Small intestine (tissue), 7 donors: Measurements from ENCODE around the gene TNFAIP8L1. TPM values are rescaled to one million over a fixed set of nuclear protein-coding genes. Genes with fewer than 3 reads are reported as not detected.
A peak's percentile ranks its signal among the peaks of the same experiment; 100 is the strongest.

ENCODE experiments used
- DNase-seq, 2 donors: peaks; one replicate each; pipeline versions ENCODE4 v3.0.0 to v3.0.0-alpha.2; 2013
- FAIRE-seq: peaks from 2 replicates; lab custom pipeline; 2012; peaks lifted over from hg19 to GRCh38; lab: Jason Lieb, UNC
- H3K27ac ChIP-seq, 3 donors: one replicate each; pipeline ENCODE4 v1.5.1; 2013; ENCODE audit warnings: low read length in 2 of 3, mild to moderate bottlenecking in 2 of 3, control low read depth in 1 of 3, inconsistent platforms in 1 of 3, low read depth in 1 of 3, moderate library complexity in 1 of 3
- H3K27me3 ChIP-seq, 3 donors: one replicate each; pipeline ENCODE4 v1.6.1; 2013; ENCODE audit warnings: low read length in 3 of 3, inconsistent platforms in 1 of 3; ENCODE audit not compliant: control insufficient read depth in 3 of 3, insufficient read depth in 3 of 3
- H3K36me3 ChIP-seq, 3 donors: one replicate each; pipeline ENCODE4 v1.6.1; 2013; ENCODE audit warnings: low read length in 3 of 3, inconsistent platforms in 1 of 3, low read depth in 1 of 3, mild to moderate bottlenecking in 1 of 3, moderate library complexity in 1 of 3; ENCODE audit not compliant: control insufficient read depth in 3 of 3, insufficient read depth in 2 of 3
- H3K4me1 ChIP-seq, 3 donors: one replicate each; pipeline ENCODE4 v1.6.1; 2013; ENCODE audit warnings: low read length in 2 of 3, inconsistent platforms in 1 of 3, low read depth in 1 of 3, mild to moderate bottlenecking in 1 of 3, moderate library complexity in 1 of 3; ENCODE audit not compliant: control insufficient read depth in 3 of 3, insufficient read depth in 2 of 3
- H3K4me3 ChIP-seq, 3 donors: one replicate each; pipeline ENCODE4 v1.5.1; 2013; ENCODE audit warnings: low read length in 3 of 3, control low read depth in 1 of 3, inconsistent platforms in 1 of 3, low read depth in 1 of 3, mild to moderate bottlenecking in 1 of 3, moderate library complexity in 1 of 3
- H3K9me3 ChIP-seq, 2 donors: one replicate each; pipeline ENCODE4 v1.6.1; 2013; ENCODE audit warnings: low read depth in 1 of 2, low read length in 1 of 2; ENCODE audit not compliant: control insufficient read depth in 2 of 2, insufficient read depth in 1 of 2
- WGBS, 3 donors: extraction: QIAGEN DNeasy Blood & Tissue Kit; methylation state at CpG; one replicate each; pipeline ENCODE4 v1.1.7; 2013; 5-methylcytosine and 5-hydroxymethylcytosine counted together
- polyA plus RNA-seq, 4 donors: library from polyadenylated mRNA; stranded (reverse) in 3 of 4; unstranded in 1 of 4; fragments of 200-250 nt in 3 of 4; fragments of 120-200 nt in 1 of 4; gene quantifications; one replicate each; pipeline versions ENCODE4 v1.2.1 to v1.2.3, GENCODE V29; 2013
- donor health status: healthy with polysubstance abuse.
- donor health status: control.
- donor health status: control.
- donor health status: Bipolar disorder and iron deficiency.
- donor health status: healthy.

The TNFAIP8L1 gene
- polyA plus RNA-seq, 4 donors: 8.9 to 24.6 (median 16.0) TPM

GRCh38 chr19:4647676-4648644 is 8.6 kb downstream of the TNFAIP8L1 start:
- H3K27me3 ChIP-seq: no peaks in the 10 kb centered on the region
- DNase-seq (no peak), FAIRE-seq (no peak)
- H3K9me3 ChIP-seq: no peaks in the 10 kb centered on the region
- H3K27ac ChIP-seq: peak overlapping the region in 1 of 3 donors; percentile 39
- H3K4me1 ChIP-seq: no peaks in the 10 kb centered on the region
- H3K36me3 ChIP-seq: peaks cover 0 to 69% (median 0%) of the 10 kb centered on the region in 3 donors
- no peak overlapping the region for H3K4me3 ChIP-seq
- WGBS, 3 donors: 64 to 87% (median 80%) methylated on average over 17 to 20 of the region's 20 CpGs

GRCh38 chr19:4649392-4650047 is 10.2 kb downstream of the TNFAIP8L1 start:
- H3K4me3 ChIP-seq: no peak overlapping the region
- no peaks in the 10 kb centered on the region for H3K9me3 ChIP-seq
- H3K27me3 ChIP-seq: no peaks in the 10 kb centered on the region
- H3K4me1 ChIP-seq: no peaks in the 10 kb centered on the region
- FAIRE-seq (no peak), DNase-seq (no peak)
- peak overlapping the region in 1 of 3 donors; percentile 19 for H3K27ac ChIP-seq
- H3K36me3 ChIP-seq: peaks cover 0 to 77% (median under 1%) of the 10 kb centered on the region in 3 donors
- WGBS, 3 donors: 84 to 92% (median 87%) methylated on average over 19 of the region's 19 CpGs

- FAIRE-seq (no peak), DNase-seq (no peak)
- 83 to 90% (median 84%) methylated on average over 1 to 2 of the region's 2 CpGs for WGBS, 3 donors
- Histone ChIP-seq H3K27me3 (no peaks in the 10 kb centered on the region), H3K27ac (no peak overlapping the region), H3K4me1 (no peaks in the 10 kb centered on the region), H3K9me3 (no peaks in the 10 kb centered on the region), H3K36me3 (peaks cover 0 to 77% (median 2%) of the 10 kb centered on the region in 3 donors), H3K4me3 (no peak overlapping the region)
Observed at GRCh38 chr19:4650159-4650558, 10.8 kb downstream of the TNFAIP8L1 start.

- H3K27me3 ChIP-seq: no peaks in the 10 kb centered on the region
Observed at GRCh38 chr19:4652075-4652474, 12.8 kb downstream of the TNFAIP8L1 start.

GRCh38 chr19:4653793-4654436 is 14.6 kb downstream of the TNFAIP8L1 start:
- H3K9me3 ChIP-seq: peaks cover 0 to 7% of the 10 kb centered on the region in 2 donors
- DNase-seq (no peak), FAIRE-seq (no peak)
- H3K36me3 ChIP-seq: peaks cover 13 to 90% (median 14%) of the 10 kb centered on the region in 3 donors
- WGBS, 3 donors: 82 to 91% (median 85%) methylated on average over 13 of the region's 13 CpGs
- no peaks in the 10 kb centered on the region for H3K4me1 ChIP-seq
- H3K27me3 ChIP-seq: no peaks in the 10 kb centered on the region
- H3K4me3 ChIP-seq: no peak overlapping the region
- no peak overlapping the region for H3K27ac ChIP-seq

More at GRCh38 chr19:4652075-4652474, 12.8 kb downstream of the TNFAIP8L1 start:
- H3K27ac ChIP-seq: no peak overlapping the region
- WGBS, 3 donors: 95 to 96% (median 95%) methylated on average over 41 to 44 of the region's 44 CpGs
- peaks cover 0 to 80% (median 5%) of the 10 kb centered on the region in 3 donors for H3K36me3 ChIP-seq
- FAIRE-seq (no peak), DNase-seq (no peak)
- no peaks in the 10 kb centered on the region for H3K4me1 ChIP-seq
- no peak overlapping the region for H3K4me3 ChIP-seq
- no peaks in the 10 kb centered on the region for H3K9me3 ChIP-seq

GRCh38 chr19:4654437-4655361 is 15.4 kb downstream of the TNFAIP8L1 start:
- Histone ChIP-seq H3K27me3 (no peaks in the 10 kb centered on the region), H3K36me3 (peaks cover 16 to 90% (median 19%) of the 10 kb centered on the region in 3 donors), H3K9me3 (peaks cover 0 to 10% of the 10 kb centered on the region in 2 donors), H3K4me1 (no peaks in the 10 kb centered on the region), H3K4me3 (no peak overlapping the region), H3K27ac (no peak overlapping the region)
- FAIRE-seq (no peak), DNase-seq (no peak)
- 88 to 89% (median 88%) methylated on average over 27 of the region's 27 CpGs for WGBS, 3 donors

- Histone ChIP-seq H3K4me1 (no peaks in the 10 kb centered on the region), H3K27ac (no peak overlapping the region), H3K27me3 (no peaks in the 10 kb centered on the region), H3K36me3 (peaks cover 20 to 94% (median 21%) of the 10 kb centered on the region in 3 donors), H3K9me3 (peaks cover 0 to 10% of the 10 kb centered on the region in 2 donors), H3K4me3 (no peak overlapping the region)
- 79 to 88% (median 80%) methylated on average over 8 of the region's 8 CpGs for WGBS, 3 donors
- no peak for FAIRE-seq
- DNase-seq: no peak
Observed at GRCh38 chr19:4656102-4656501, 16.8 kb downstream of the TNFAIP8L1 start.
